Measurements from ENCODE around the gene DAAM1. TPM values are rescaled to one million over a fixed set of nuclear protein-coding genes. Genes with fewer than 3 reads are reported as not detected.

The DAAM1 gene
- total and polyA plus RNA-seq, 7 donors = 5.7 to 37.1 (median 8.9) TPM

- Histone ChIP-seq H3K4me1 (no peaks in the 10 kb centered on the region), H3K9me3 (no peaks in the 10 kb centered on the region), H3K36me3 (ENCODE audit: insufficient read depth in 1 of 2, low read depth in 1 of 2) (no peaks in the 10 kb centered on the region), H3K27me3 (ENCODE audit: insufficient read depth in 3 of 3, low read length in 2 of 3) (no peaks in the 10 kb centered on the region), H3K4me3 (no peak overlapping the region), H3K27ac (no peak overlapping the region)
- DNase-seq = no peak
- WGBS, 3 donors = 45 to 87% (median 77%) methylated on average over 2 of the region's 2 CpGs
- intact Hi-C loops (cut with DNase I) = no loop called here
- ATAC-seq = no peak
- no peak for TF ChIP-seq CTCF (IDR thresholded peaks at IDR 0.05)
Observed at GRCh38 chr14:59204305-59204704, 15.8 kb downstream of the DAAM1 start.

DNA sequence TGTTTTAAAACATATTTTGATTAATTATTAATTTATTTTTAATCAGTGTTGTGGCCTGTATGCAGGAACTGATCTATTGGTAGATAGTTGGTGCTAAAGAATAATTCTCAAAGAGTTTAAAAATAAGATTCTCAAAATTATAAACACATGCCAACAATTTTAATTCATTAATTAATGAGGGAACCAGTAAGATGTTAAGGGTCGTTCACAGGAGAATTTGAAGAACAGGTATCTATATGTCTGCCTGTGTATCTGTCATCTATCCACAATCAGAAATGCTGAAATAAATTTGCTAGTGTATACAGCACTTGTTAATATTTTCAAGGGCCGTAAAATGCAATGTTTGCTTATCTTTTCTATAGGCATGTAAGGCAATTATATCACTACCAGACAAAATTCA, 18.4 kb downstream of the DAAM1 start:
- no peaks in the 10 kb centered on the region for H3K9me3 ChIP-seq
- no peaks in the 10 kb centered on the region for H3K36me3 ChIP-seq (ENCODE audit: insufficient read depth in 1 of 2, low read depth in 1 of 2)
- no peak for TF ChIP-seq CTCF (IDR thresholded peaks at IDR 0.05)
- ATAC-seq = no peak
- H3K4me3 ChIP-seq = no peak overlapping the region
- H3K4me1 ChIP-seq = peaks cover 8% of the 10 kb centered on the region
- WGBS, 3 donors = 91 to 97% (median 96%) methylated on average over 2 of the region's 2 CpGs
- H3K27me3 ChIP-seq (ENCODE audit: insufficient read depth in 3 of 3, low read length in 2 of 3) = no peaks in the 10 kb centered on the region
- H3K27ac ChIP-seq = no peak overlapping the region
- no peak for DNase-seq
- intact Hi-C loops (cut with DNase I) = no loop called here

DNA sequence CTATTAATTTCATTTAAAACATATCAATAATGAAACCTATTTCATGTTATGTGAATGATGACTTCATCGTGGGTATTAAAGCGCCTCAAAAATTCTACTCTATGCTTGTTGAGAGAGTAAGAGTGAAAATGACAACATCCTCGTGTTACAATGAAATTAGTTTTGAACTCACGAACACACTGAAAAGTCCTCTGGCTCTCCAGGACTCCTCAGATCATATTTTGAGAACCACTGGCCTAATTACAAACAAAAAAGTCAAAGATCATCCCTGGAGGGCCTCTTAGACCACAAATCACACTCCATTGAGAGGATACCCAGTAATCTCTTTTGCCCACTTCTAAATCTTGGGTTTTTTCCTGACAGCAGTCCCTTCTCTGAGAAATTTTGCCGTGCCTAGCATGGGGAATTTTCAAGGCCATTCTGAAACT, 19.1 kb downstream of the DAAM1 start:
- DNase-seq (no peak), ATAC-seq (no peak)
- Histone ChIP-seq H3K4me1 (peaks cover 11% of the 10 kb centered on the region), H3K4me3 (no peak overlapping the region), H3K27me3 (ENCODE audit: insufficient read depth in 3 of 3, low read length in 2 of 3) (no peaks in the 10 kb centered on the region), H3K9me3 (no peaks in the 10 kb centered on the region), H3K27ac (no peak overlapping the region), H3K36me3 (ENCODE audit: insufficient read depth in 1 of 2, low read depth in 1 of 2) (no peaks in the 10 kb centered on the region)
- WGBS, 3 donors = 79 to 90% (median 88%) methylated on average over 5 of the region's 5 CpGs
- no peak for TF ChIP-seq CTCF (IDR thresholded peaks at IDR 0.05)
- intact Hi-C loops (cut with DNase I) = no loop called here

DNA sequence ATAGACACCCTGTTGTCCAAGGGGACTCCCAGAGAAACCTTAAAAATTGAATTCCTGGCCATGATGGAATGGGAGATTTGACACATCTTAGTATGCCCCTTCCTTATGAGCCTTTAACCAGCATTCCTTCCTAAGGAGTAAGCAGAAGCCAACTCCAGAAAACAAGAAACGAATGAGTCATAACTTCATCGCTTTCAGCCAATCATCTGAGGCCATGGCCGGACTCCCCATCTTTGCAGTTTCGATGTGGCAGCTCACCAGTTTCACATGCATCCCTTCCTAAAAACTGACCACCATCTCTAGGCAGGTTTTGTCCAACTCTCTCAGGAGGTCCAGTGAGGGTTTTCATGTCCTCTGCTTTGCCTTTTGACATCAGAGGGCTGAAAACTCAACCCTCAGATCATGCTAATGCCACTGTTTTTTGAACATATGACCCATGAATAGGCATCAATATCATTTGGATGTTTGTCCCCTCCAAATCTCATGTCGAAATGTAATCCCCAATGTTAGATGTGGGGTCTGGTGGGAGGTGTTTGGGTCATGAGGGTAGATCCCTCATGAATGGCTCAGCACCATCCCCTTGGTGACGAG, 19.9 kb downstream of the DAAM1 start:
- Histone ChIP-seq H3K27ac (no peak overlapping the region), H3K4me1 (peaks cover 19% of the 10 kb centered on the region), H3K27me3 (ENCODE audit: insufficient read depth in 3 of 3, low read length in 2 of 3) (no peaks in the 10 kb centered on the region), H3K36me3 (ENCODE audit: insufficient read depth in 1 of 2, low read depth in 1 of 2) (no peaks in the 10 kb centered on the region), H3K9me3 (no peaks in the 10 kb centered on the region), H3K4me3 (no peak overlapping the region)
- intact Hi-C loops (cut with DNase I) = no loop called here
- ATAC-seq (no peak), DNase-seq (no peak)
- 95 to 96% (median 95%) methylated on average over 6 of the region's 6 CpGs for WGBS, 3 donors
- no peak for TF ChIP-seq CTCF (IDR thresholded peaks at IDR 0.05)

DNA sequence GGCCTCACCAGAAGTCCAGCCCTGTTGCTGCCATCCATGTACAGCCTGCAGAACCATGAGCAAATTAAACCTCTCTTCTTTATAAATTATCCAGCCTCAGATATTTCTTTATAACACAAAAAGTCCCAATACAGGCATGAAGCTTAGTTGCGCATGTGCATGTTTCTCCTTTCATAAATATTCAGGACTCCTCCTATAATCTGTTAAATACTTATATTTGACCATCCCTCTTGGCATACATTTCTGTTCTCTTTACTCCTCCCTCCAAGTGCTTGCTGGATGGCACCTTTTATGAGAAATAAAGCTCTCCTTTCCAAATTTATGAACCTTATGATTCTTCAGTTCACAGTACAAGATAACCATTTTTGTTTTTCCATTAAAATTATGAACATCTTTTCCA, 20.5 kb downstream of the DAAM1 start:
- intact Hi-C loops (cut with DNase I) = no loop called here
- DNase-seq (no peak), ATAC-seq (no peak)
- Histone ChIP-seq H3K36me3 (ENCODE audit: insufficient read depth in 1 of 2, low read depth in 1 of 2) (no peaks in the 10 kb centered on the region), H3K4me1 (peaks cover 25% of the 10 kb centered on the region), H3K4me3 (no peak overlapping the region), H3K27me3 (ENCODE audit: insufficient read depth in 3 of 3, low read length in 2 of 3) (no peaks in the 10 kb centered on the region), H3K27ac (no peak overlapping the region), H3K9me3 (no peaks in the 10 kb centered on the region)
- no peak for TF ChIP-seq CTCF (IDR thresholded peaks at IDR 0.05)
- WGBS, 3 donors = 97 to 100% (median 100%) methylated on average over 1 of the region's 1 CpG
